MCF 10A (cell line): ENCODE results near the gene CCDC6. TPM values are rescaled to one million over a fixed set of nuclear protein-coding genes. Genes with fewer than 3 reads are reported as not detected.

ENCODE experiments used
- BruUV-seq: library from RNA; stranded (reverse); fragments of 400-500 nt; replicated peaks from 2 replicates; lab custom pipeline; 2021; lab: Mats Ljungman, UMichigan
- CTCF ChIA-PET: fragments of 300-600 bp; sonication (Branson Sonifier 250); formaldehyde crosslinking; extraction: SDS; loops from one replicate; lab custom pipeline; 2021; ENCODE audit warnings: antibody characterized with exemption, inconsistent platforms; lab: Yijun Ruan, JAX
- POLR2A ChIA-PET: fragments of 300-600, 350-650 bp; sonication (Branson Sonifier 250); formaldehyde crosslinking; extraction: SDS; loops from one replicate; lab custom pipeline; 2020; ENCODE audit warnings: antibody characterized with exemption, inconsistent platforms; lab: Yijun Ruan, JAX
- DNase-seq: peaks from one replicate; pipeline ENCODE4 v3.0.0-alpha.2; 2018; ENCODE audit not compliant: unreplicated experiment
- H3K27ac Mint-ChIP-seq: one replicate; pipeline ENCODE4 v1.8.0; 2022; ENCODE audit warnings: mild to moderate bottlenecking, low read depth, mixed read lengths; ENCODE audit not compliant: unreplicated experiment
- H3K27me3 Mint-ChIP-seq: one replicate; pipeline ENCODE4 v1.8.0; 2022; ENCODE audit warnings: mixed read lengths; ENCODE audit not compliant: insufficient read depth, unreplicated experiment
- H3K36me3 Mint-ChIP-seq: one replicate; pipeline ENCODE4 v1.8.0; 2022; ENCODE audit warnings: mild to moderate bottlenecking, moderate library complexity, mixed read lengths; ENCODE audit not compliant: insufficient read depth, unreplicated experiment
- H3K4me1 Mint-ChIP-seq: one replicate; pipeline ENCODE4 v1.8.0; 2022; ENCODE audit warnings: mixed read lengths; ENCODE audit not compliant: insufficient read depth, unreplicated experiment
- H3K4me3 Mint-ChIP-seq: one replicate; pipeline ENCODE4 v1.8.0; 2022; ENCODE audit warnings: mild to moderate bottlenecking, moderate library complexity, mixed read lengths; ENCODE audit not compliant: unreplicated experiment
- H3K9me3 Mint-ChIP-seq: one replicate; pipeline ENCODE4 v1.8.0; 2022; ENCODE audit warnings: mixed read lengths; ENCODE audit not compliant: unreplicated experiment
- CTCF ChIP-seq: fragments of 200-600 bp; IDR thresholded peaks from one replicate; pipeline ENCODE4 v1.8.0; 2022; ENCODE audit warnings: antibody characterized with exemption, mild to moderate bottlenecking; ENCODE audit not compliant: unreplicated experiment
- intact Hi-C: fragments of 100-400 bp; cut with micrococcal nuclease; formaldehyde crosslinking; loops from 2 replicates; pipeline ENCODE4 v1.14.1; 2022
- total RNA-seq: library from RNA; stranded (reverse); gene quantifications from 2 replicates; pipeline ENCODE4 v1.2.3, GENCODE V29; 2022

CCDC6 gene
- total RNA-seq, 1 experiment from 2014 or later, result 66.4 TPM

- Mint-ChIP-seq H3K4me1 (no peaks in the 10 kb centered on the region), H3K27me3 (no peaks in the 10 kb centered on the region), H3K4me3 (no peak overlapping the region), H3K9me3 (peaks cover 22% of the 10 kb centered on the region), H3K36me3 (no peaks in the 10 kb centered on the region), H3K27ac (no peak overlapping the region)
- no peak for DNase-seq
- BruUV-seq, result no TSS peak
- intact Hi-C loops, result no loop called here
- CTCF ChIA-PET, result no interaction called here
- no peak for TF ChIP-seq CTCF
- POLR2A ChIA-PET, result no interaction called here
Observed at GRCh38 chr10:59926086-59926485, 19.7 kb upstream of the CCDC6 start.

GRCh38 chr10:59922907-59923306 is 16.6 kb upstream of the CCDC6 start:
- BruUV-seq, result no TSS peak
- CTCF ChIA-PET, result interaction anchor here (1.4 kb wide), 1 partner anchor 15 kb away, joined by 7 read pairs; no protein-coding TSS in a partner anchor
- TF ChIP-seq CTCF, result no peak
- Mint-ChIP-seq H3K36me3 (no peaks in the 10 kb centered on the region), H3K27ac (no peak overlapping the region), H3K9me3 (peaks cover 22% of the 10 kb centered on the region), H3K27me3 (no peaks in the 10 kb centered on the region), H3K4me1 (no peaks in the 10 kb centered on the region), H3K4me3 (no peak overlapping the region)
- DNase-seq, result no peak
- intact Hi-C loops, result no loop called here
- POLR2A ChIA-PET, result interaction anchor here (0.6 to 1.6 kb wide), 3 partner anchors 15 to 93 kb away, joined by 3 to 6 read pairs (median 3); no protein-coding TSS in a partner anchor

GRCh38 chr10:59917922-59918321 is 11.6 kb upstream of the CCDC6 start:
- CTCF ChIA-PET, result interaction anchor here (0.7 kb wide), 1 partner anchor 238 kb away, joined by 3 read pairs; no protein-coding TSS in a partner anchor
- Mint-ChIP-seq H3K4me1 (no peaks in the 10 kb centered on the region), H3K27me3 (no peaks in the 10 kb centered on the region), H3K4me3 (no peak overlapping the region), H3K36me3 (no peaks in the 10 kb centered on the region), H3K9me3 (peaks cover 20% of the 10 kb centered on the region), H3K27ac (no peak overlapping the region)
- no TSS peak for BruUV-seq
- intact Hi-C loops, result no loop called here
- POLR2A ChIA-PET, result no interaction called here
- DNase-seq, result no peak
- TF ChIP-seq CTCF, result no peak

GRCh38 chr10:59913547-59914237 is 7.3 kb upstream of the CCDC6 start:
- peaks cover 1% of the 10 kb centered on the region for H3K4me1 Mint-ChIP-seq
- intact Hi-C loops, result no loop called here
- no TSS peak for BruUV-seq
- CTCF ChIA-PET, result interaction anchor here (0.6 to 3.2 kb wide), 3 partner anchors 49 to 118 kb away, joined by 3 to 11 read pairs (median 4); no protein-coding TSS in a partner anchor
- POLR2A ChIA-PET, result interaction anchor here (0.6 kb wide), 2 partner anchors 17 to 93 kb away, joined by 3 read pairs; no protein-coding TSS in a partner anchor
- TF ChIP-seq CTCF, result no peak
- H3K27me3 Mint-ChIP-seq, result no peaks in the 10 kb centered on the region
- H3K36me3 Mint-ChIP-seq, result no peaks in the 10 kb centered on the region
- H3K9me3 Mint-ChIP-seq, result peaks cover 8% of the 10 kb centered on the region
- no peak overlapping the region for H3K4me3 Mint-ChIP-seq
- DNase-seq, result no peak
- H3K27ac Mint-ChIP-seq, result no peak overlapping the region
